Cardiac muscle cell (in vitro differentiated cells and primary cell): ENCODE data around the gene FMO3. TPM values are rescaled to one million over a fixed set of nuclear protein-coding genes. Genes with fewer than 3 reads are reported as not detected.

Source experiments
- DNase-seq, 2 donors: peaks; one replicate each; pipeline versions ENCODE4 v3.0.0 to v3.0.0-alpha.2; 2010 to 2017; ENCODE audit warnings: low read depth in 1 of 2, low spot score in 1 of 2
- H3K27ac ChIP-seq: fragments of 200-600 bp; sonication (generic); 2 replicates; pipeline ENCODE4 v1.5.1; 2016
- H3K27me3 ChIP-seq: fragments of 200-600 bp; sonication (generic); 2 replicates; pipeline ENCODE4 v1.6.0; 2016; ENCODE audit warnings: control low read depth
- H3K36me3 ChIP-seq: fragments of 200-600 bp; sonication (generic); 2 replicates; pipeline ENCODE4 v1.5.1; 2016; ENCODE audit warnings: control low read depth
- H3K4me1 ChIP-seq: fragments of 200-600 bp; sonication (generic); 2 replicates; pipeline ENCODE4 v1.8.1; 2017; ENCODE audit warnings: low read depth, mild to moderate bottlenecking, mixed run types
- H3K4me3 ChIP-seq: fragments of 200-600 bp; sonication (generic); 2 replicates; pipeline ENCODE4 v1.5.1; 2016; ENCODE audit warnings: mild to moderate bottlenecking
- H3K9me3 ChIP-seq: fragments of 200-600 bp; sonication (generic); 2 replicates; pipeline ENCODE4 v1.5.1; 2017; ENCODE audit warnings: low read depth, mild to moderate bottlenecking, control low read depth
- CTCF ChIP-seq: IDR thresholded peaks from 2 replicates; pipeline ENCODE4 v1.5.1; 2012; ENCODE audit warnings: low read depth, mild to moderate bottlenecking, low read length
- polyA plus RNA-seq: library from polyadenylated mRNA; unstranded; fragments of >200 nt; fragmentation: Nextera tagmentation; extraction: Ambion mirVana; gene quantifications from 2 replicates; pipeline ENCODE4 v1.2.1, GENCODE V29; 2016
- total RNA-seq: library from RNA; depleted of rRNA; stranded (reverse); fragments of >200 nt; gene quantifications from 2 replicates; pipeline ENCODE4 v1.2.3, GENCODE V29; 2016

FMO3 gene
- total and polyA plus RNA-seq, 2 experiments from 2014 or later = not detected

- no peak for TF ChIP-seq CTCF
- Histone ChIP-seq H3K27me3 (no peaks in the 10 kb centered on the region), H3K4me1 (no peaks in the 10 kb centered on the region), H3K4me3 (no peak overlapping the region), H3K27ac (no peak overlapping the region), H3K36me3 (no peaks in the 10 kb centered on the region), H3K9me3 (no peaks in the 10 kb centered on the region)
- DNase-seq = peak in 1 of 2 donors; percentile 37
These were observed 50.4 kb downstream of the FMO3 start for GRCh38 chr1:171140956-171141687.

GRCh38 chr1:171141688-171142415, 51.1 kb downstream of the FMO3 start:
- Histone ChIP-seq H3K27ac (no peak overlapping the region), H3K4me3 (no peak overlapping the region), H3K27me3 (no peaks in the 10 kb centered on the region), H3K4me1 (no peaks in the 10 kb centered on the region), H3K36me3 (no peaks in the 10 kb centered on the region), H3K9me3 (no peaks in the 10 kb centered on the region)
- peak in 1 of 2 donors; percentile 100 for DNase-seq
- peak; percentile 59 for TF ChIP-seq CTCF

- peak in 1 of 2 donors; percentile 98 for DNase-seq
- H3K27ac ChIP-seq = no peak overlapping the region
- peak; percentile 3 for TF ChIP-seq CTCF
These were observed 52.0 kb downstream of the FMO3 start for GRCh38 chr1:171142416-171143385.

GRCh38 chr1:171150156-171150555, 59.5 kb downstream of the FMO3 start:
- no peak for DNase-seq
- no peaks in the 10 kb centered on the region for H3K27me3 ChIP-seq
- H3K27ac ChIP-seq = no peak overlapping the region
- no peak for TF ChIP-seq CTCF
- no peaks in the 10 kb centered on the region for H3K36me3 ChIP-seq
- H3K4me3 ChIP-seq = no peak overlapping the region
- H3K9me3 ChIP-seq = no peaks in the 10 kb centered on the region
- no peaks in the 10 kb centered on the region for H3K4me1 ChIP-seq

More at GRCh38 chr1:171142416-171143385, 52.0 kb downstream of the FMO3 start:
- Histone ChIP-seq H3K4me3 (no peak overlapping the region), H3K36me3 (no peaks in the 10 kb centered on the region), H3K27me3 (no peaks in the 10 kb centered on the region), H3K9me3 (no peaks in the 10 kb centered on the region), H3K4me1 (no peaks in the 10 kb centered on the region)

GRCh38 chr1:171152549-171152948, 61.8 kb downstream of the FMO3 start:
- H3K36me3 ChIP-seq = no peaks in the 10 kb centered on the region
- H3K27me3 ChIP-seq = no peaks in the 10 kb centered on the region
- no peak overlapping the region for H3K4me3 ChIP-seq
- H3K4me1 ChIP-seq = no peaks in the 10 kb centered on the region
- no peak overlapping the region for H3K27ac ChIP-seq
- no peaks in the 10 kb centered on the region for H3K9me3 ChIP-seq
- TF ChIP-seq CTCF = no peak
- no peak for DNase-seq
